Karpas-422 (cell line): ENCODE results near the gene PARD3B. TPM values are rescaled to one million over a fixed set of nuclear protein-coding genes. Genes with fewer than 3 reads are reported as not detected.

Source experiments
- DNase-seq: peaks from one replicate; pipeline ENCODE4 v3.0.0-alpha.2; 2015
- H2AFZ ChIP-seq: fragments of 200-600 bp; sonication (generic); 2 replicates; pipeline ENCODE4 v1.6.1; 2014; ENCODE audit warnings: antibody characterized with exemption, low read length, mixed read lengths
- H3K27ac ChIP-seq: fragments of 200-600 bp; sonication (generic); 2 replicates; pipeline ENCODE4 v1.5.1; 2014; ENCODE audit warnings: mild to moderate bottlenecking, low read length, moderate library complexity
- H3K27me3 ChIP-seq: fragments of 200-600 bp; sonication (generic); 2 replicates; pipeline ENCODE4 v1.6.1; 2014; ENCODE audit warnings: low read length, mixed read lengths
- H3K36me3 ChIP-seq: fragments of 200-600 bp; sonication (generic); 2 replicates; pipeline ENCODE4 v1.6.1; 2014; ENCODE audit warnings: low read length, mixed read lengths; ENCODE audit not compliant: insufficient read depth
- H3K4me1 ChIP-seq: fragments of 200-600 bp; sonication (generic); 2 replicates; pipeline ENCODE4 v1.6.1; 2014; ENCODE audit warnings: mild to moderate bottlenecking, low read length, mixed read lengths
- H3K4me2 ChIP-seq: fragments of 200-600 bp; sonication (generic); 2 replicates; pipeline ENCODE4 v1.6.1; 2014; ENCODE audit warnings: low read length, low read depth, mild to moderate bottlenecking; ENCODE audit not compliant: poor library complexity, severe bottlenecking
- H3K4me3 ChIP-seq: fragments of 200-600 bp; sonication (generic); 2 replicates; pipeline ENCODE4 v1.5.1; 2014; ENCODE audit warnings: mild to moderate bottlenecking, antibody characterized with exemption, low read length, mixed read lengths
- H3K79me2 ChIP-seq: fragments of 200-600 bp; sonication (generic); 2 replicates; pipeline ENCODE4 v1.6.1; 2014; ENCODE audit warnings: mild to moderate bottlenecking, low read length, mixed read lengths
- H3K9ac ChIP-seq: fragments of 200-600 bp; sonication (generic); 2 replicates; pipeline ENCODE4 v1.6.0; 2014; ENCODE audit warnings: low read length
- H3K9me2 ChIP-seq: fragments of 200-600 bp; sonication (generic), shearing (Covaris generic); replicated peaks from 2 replicates; pipeline ENCODE4 v1.6.0; 2014; ENCODE audit warnings: mild to moderate bottlenecking, low read length, moderate library complexity; ENCODE audit not compliant: insufficient read depth
- H3K9me3 ChIP-seq: fragments of 300-700, 200-600 bp; sonication (generic); 2 replicates; pipeline ENCODE4 v1.6.1; 2014; ENCODE audit warnings: low read length, mixed read lengths
- H4K20me1 ChIP-seq: fragments of 200-600 bp; sonication (generic); 2 replicates; pipeline ENCODE4 v1.6.1; 2014; ENCODE audit warnings: mild to moderate bottlenecking, antibody characterized with exemption, low read length, low read depth; ENCODE audit not compliant: insufficient read depth
- total RNA-seq: library from RNA; depleted of rRNA; stranded (reverse); fragments of >200 nt; shearing (Covaris generic); gene quantifications from 2 replicates; pipeline ENCODE4 v1.2.3, GENCODE V29; 2014; ENCODE audit warnings: low replicate concordance

Gene PARD3B
- total RNA-seq, 1 experiment from 2014 or later, result not detected

- Histone ChIP-seq H3K27me3 (no peaks in the 10 kb centered on the region), H3K4me1 (no peaks in the 10 kb centered on the region), H3K36me3 (no peaks in the 10 kb centered on the region), H2AFZ (no peak overlapping the region), H3K4me3 (no peak overlapping the region), H3K79me2 (no peaks in the 10 kb centered on the region), H3K9me2 (no peaks in the 10 kb centered on the region), H3K9me3 (no peaks in the 10 kb centered on the region), H4K20me1 (no peaks in the 10 kb centered on the region), H3K9ac (no peak overlapping the region), H3K27ac (no peak overlapping the region), H3K4me2 (no peak overlapping the region)
- no peak for DNase-seq
These were observed 509.5 kb downstream of the PARD3B start for GRCh38 chr2:205054789-205055188.

- Histone ChIP-seq H3K9me2 (no peaks in the 10 kb centered on the region), H3K4me3 (no peak overlapping the region), H3K4me1 (no peaks in the 10 kb centered on the region), H3K27ac (no peak overlapping the region), H3K9ac (no peak overlapping the region), H3K27me3 (no peaks in the 10 kb centered on the region), H2AFZ (no peak overlapping the region), H4K20me1 (no peaks in the 10 kb centered on the region), H3K79me2 (no peaks in the 10 kb centered on the region), H3K9me3 (no peaks in the 10 kb centered on the region), H3K4me2 (no peak overlapping the region), H3K36me3 (no peaks in the 10 kb centered on the region)
- DNase-seq, result no peak
These were observed 510.0 kb downstream of the PARD3B start for GRCh38 chr2:205055251-205055650.

- Histone ChIP-seq H4K20me1 (no peaks in the 10 kb centered on the region), H2AFZ (no peak overlapping the region), H3K27me3 (no peaks in the 10 kb centered on the region), H3K4me3 (no peak overlapping the region), H3K4me1 (no peaks in the 10 kb centered on the region), H3K27ac (no peak overlapping the region), H3K9me2 (no peaks in the 10 kb centered on the region), H3K79me2 (no peaks in the 10 kb centered on the region), H3K36me3 (no peaks in the 10 kb centered on the region), H3K4me2 (no peak overlapping the region), H3K9me3 (no peaks in the 10 kb centered on the region), H3K9ac (no peak overlapping the region)
- DNase-seq, result no peak
These were observed 510.9 kb downstream of the PARD3B start for GRCh38 chr2:205056151-205056561.

GRCh38 chr2:205058409-205058808 lies 513.1 kb downstream of the PARD3B start:
- no peaks in the 10 kb centered on the region for H4K20me1 ChIP-seq
- no peak overlapping the region for H2AFZ ChIP-seq
- no peak overlapping the region for H3K4me3 ChIP-seq
- no peak overlapping the region for H3K9ac ChIP-seq
- H3K9me2 ChIP-seq, result no peaks in the 10 kb centered on the region
- H3K27ac ChIP-seq, result no peak overlapping the region
- H3K27me3 ChIP-seq, result no peaks in the 10 kb centered on the region
- H3K4me2 ChIP-seq, result no peak overlapping the region
- H3K9me3 ChIP-seq, result no peaks in the 10 kb centered on the region
- no peak for DNase-seq
- no peaks in the 10 kb centered on the region for H3K79me2 ChIP-seq
- no peaks in the 10 kb centered on the region for H3K4me1 ChIP-seq
- H3K36me3 ChIP-seq, result no peaks in the 10 kb centered on the region

GRCh38 chr2:205060269-205060668 lies 515.0 kb downstream of the PARD3B start:
- no peaks in the 10 kb centered on the region for H3K36me3 ChIP-seq
- H3K9ac ChIP-seq, result no peak overlapping the region
- no peak overlapping the region for H2AFZ ChIP-seq
- no peak overlapping the region for H3K4me3 ChIP-seq
- H3K27ac ChIP-seq, result no peak overlapping the region
- H3K27me3 ChIP-seq, result no peaks in the 10 kb centered on the region
- H3K4me1 ChIP-seq, result no peaks in the 10 kb centered on the region
- no peaks in the 10 kb centered on the region for H3K9me2 ChIP-seq
- no peak for DNase-seq
- H3K4me2 ChIP-seq, result no peak overlapping the region
- H4K20me1 ChIP-seq, result no peaks in the 10 kb centered on the region
- no peaks in the 10 kb centered on the region for H3K9me3 ChIP-seq
- no peaks in the 10 kb centered on the region for H3K79me2 ChIP-seq

- H3K9me2 ChIP-seq, result no peaks in the 10 kb centered on the region
- no peaks in the 10 kb centered on the region for H3K4me1 ChIP-seq
- H3K4me3 ChIP-seq, result no peak overlapping the region
- no peak overlapping the region for H2AFZ ChIP-seq
- H3K9ac ChIP-seq, result no peak overlapping the region
- no peak for DNase-seq
- H3K36me3 ChIP-seq, result no peaks in the 10 kb centered on the region
- H4K20me1 ChIP-seq, result no peaks in the 10 kb centered on the region
- H3K79me2 ChIP-seq, result no peaks in the 10 kb centered on the region
- H3K27me3 ChIP-seq, result no peaks in the 10 kb centered on the region
- no peak overlapping the region for H3K4me2 ChIP-seq
- H3K9me3 ChIP-seq, result no peaks in the 10 kb centered on the region
- no peak overlapping the region for H3K27ac ChIP-seq
These were observed 520.8 kb downstream of the PARD3B start for GRCh38 chr2:205066081-205066480.

GRCh38 chr2:205069928-205070327 lies 524.7 kb downstream of the PARD3B start:
- H2AFZ ChIP-seq, result no peak overlapping the region
- no peaks in the 10 kb centered on the region for H3K79me2 ChIP-seq
- no peaks in the 10 kb centered on the region for H3K9me3 ChIP-seq
- H3K4me3 ChIP-seq, result no peak overlapping the region
- no peak overlapping the region for H3K9ac ChIP-seq
- H3K27me3 ChIP-seq, result 0 out of 2 replicates have a peak, but pooled peaks cover 3% of the 10 kb centered on the region
- no peak for DNase-seq
- no peaks in the 10 kb centered on the region for H3K36me3 ChIP-seq
- H3K4me1 ChIP-seq, result no peaks in the 10 kb centered on the region
- no peak overlapping the region for H3K27ac ChIP-seq
- H3K4me2 ChIP-seq, result no peak overlapping the region
- no peaks in the 10 kb centered on the region for H3K9me2 ChIP-seq
- no peaks in the 10 kb centered on the region for H4K20me1 ChIP-seq

GRCh38 chr2:205070889-205071288 lies 525.6 kb downstream of the PARD3B start:
- H2AFZ ChIP-seq, result no peak overlapping the region
- no peaks in the 10 kb centered on the region for H3K9me2 ChIP-seq
- no peak overlapping the region for H3K4me2 ChIP-seq
- H4K20me1 ChIP-seq, result no peaks in the 10 kb centered on the region
- no peaks in the 10 kb centered on the region for H3K79me2 ChIP-seq
- no peak for DNase-seq
- no peak overlapping the region for H3K9ac ChIP-seq
- H3K4me3 ChIP-seq, result no peak overlapping the region
- no peaks in the 10 kb centered on the region for H3K9me3 ChIP-seq
- H3K4me1 ChIP-seq, result no peaks in the 10 kb centered on the region
- no peaks in the 10 kb centered on the region for H3K36me3 ChIP-seq
- H3K27ac ChIP-seq, result no peak overlapping the region
- H3K27me3 ChIP-seq, result 0 out of 2 replicates have a peak, but pooled peaks cover 3% of the 10 kb centered on the region
